ENCODE data around the gene AUTS2.

DNA sequence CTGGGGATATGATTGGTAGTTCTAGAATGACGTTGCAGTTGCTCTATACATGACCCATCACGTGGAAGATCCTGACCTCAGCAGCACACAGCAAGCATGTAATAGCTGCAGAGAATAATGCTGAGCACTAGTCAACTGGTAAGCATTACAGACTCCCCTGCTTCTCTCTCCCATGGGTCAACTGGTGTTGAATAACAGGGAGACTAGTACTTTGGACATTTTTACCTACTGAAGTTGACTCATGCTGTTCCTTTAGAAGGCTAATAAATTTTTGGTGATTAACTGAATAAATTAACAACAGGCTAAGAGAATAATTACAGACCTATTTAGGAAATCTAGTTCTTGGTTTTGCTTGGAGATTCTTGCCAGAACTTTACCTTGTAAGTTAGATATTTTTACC is 234.1 kb downstream of the AUTS2 start:
- TF ChIP-seq, protein P1, sequence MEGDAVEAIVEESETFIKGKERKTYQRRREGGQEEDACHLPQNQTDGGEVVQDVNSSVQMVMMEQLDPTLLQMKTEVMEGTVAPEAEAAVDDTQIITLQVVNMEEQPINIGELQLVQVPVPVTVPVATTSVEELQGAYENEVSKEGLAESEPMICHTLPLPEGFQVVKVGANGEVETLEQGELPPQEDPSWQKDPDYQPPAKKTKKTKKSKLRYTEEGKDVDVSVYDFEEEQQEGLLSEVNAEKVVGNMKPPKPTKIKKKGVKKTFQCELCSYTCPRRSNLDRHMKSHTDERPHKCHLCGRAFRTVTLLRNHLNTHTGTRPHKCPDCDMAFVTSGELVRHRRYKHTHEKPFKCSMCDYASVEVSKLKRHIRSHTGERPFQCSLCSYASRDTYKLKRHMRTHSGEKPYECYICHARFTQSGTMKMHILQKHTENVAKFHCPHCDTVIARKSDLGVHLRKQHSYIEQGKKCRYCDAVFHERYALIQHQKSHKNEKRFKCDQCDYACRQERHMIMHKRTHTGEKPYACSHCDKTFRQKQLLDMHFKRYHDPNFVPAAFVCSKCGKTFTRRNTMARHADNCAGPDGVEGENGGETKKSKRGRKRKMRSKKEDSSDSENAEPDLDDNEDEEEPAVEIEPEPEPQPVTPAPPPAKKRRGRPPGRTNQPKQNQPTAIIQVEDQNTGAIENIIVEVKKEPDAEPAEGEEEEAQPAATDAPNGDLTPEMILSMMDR (conservative IDR thresholded peaks at IDR 0.05 in 1 of 2, IDR thresholded peaks at IDR 0.05 in 1 of 2; ENCODE audit: low read depth in 1 of 2, low read length in 2 of 2): no peak
- TF ChIP-seq EZH2 (IDR thresholded peaks at IDR 0.05; ENCODE audit: low read length, missing control alignments): no peak
